ENCODE results near the gene SMAD3. TPM values are rescaled to one million over a fixed set of nuclear protein-coding genes. Genes with fewer than 3 reads are reported as not detected.

Gene SMAD3
- total RNA-seq, 1 donor from 2014 or later = 18.8 TPM

DNA sequence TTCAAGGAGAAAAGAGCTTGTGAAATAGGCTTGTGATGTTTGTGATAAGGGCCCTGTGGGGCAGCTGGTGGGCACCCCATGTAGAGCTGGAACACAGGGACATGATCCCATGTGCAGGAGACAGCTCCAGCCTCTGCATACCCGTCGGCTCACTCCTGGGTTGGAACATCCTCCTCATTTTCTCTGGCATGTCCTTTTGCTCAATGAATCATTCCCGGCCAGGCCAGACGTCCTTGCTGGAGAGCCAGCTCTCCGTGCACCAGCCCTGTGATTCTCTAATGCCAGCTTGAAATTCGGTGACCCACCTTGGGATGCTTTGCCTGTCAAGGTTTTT is 77.3 kb downstream of the SMAD3 start:
- Histone ChIP-seq H3K36me3 (no peaks in the 10 kb centered on the region), H3K27me3 (ENCODE audit: low read depth) (no peaks in the 10 kb centered on the region), H3K4me1 (peaks cover 99% of the 10 kb centered on the region), H3K9me3 (replicated peaks) (no peaks in the 10 kb centered on the region), H3K4me3 (no peak overlapping the region), H3K27ac (replicated peaks) (peak overlapping the region; percentile 48)
- intact Hi-C loops (cut with micrococcal nuclease) = no loop called here
- no peak for DNase-seq
- TF ChIP-seq, protein P1, sequence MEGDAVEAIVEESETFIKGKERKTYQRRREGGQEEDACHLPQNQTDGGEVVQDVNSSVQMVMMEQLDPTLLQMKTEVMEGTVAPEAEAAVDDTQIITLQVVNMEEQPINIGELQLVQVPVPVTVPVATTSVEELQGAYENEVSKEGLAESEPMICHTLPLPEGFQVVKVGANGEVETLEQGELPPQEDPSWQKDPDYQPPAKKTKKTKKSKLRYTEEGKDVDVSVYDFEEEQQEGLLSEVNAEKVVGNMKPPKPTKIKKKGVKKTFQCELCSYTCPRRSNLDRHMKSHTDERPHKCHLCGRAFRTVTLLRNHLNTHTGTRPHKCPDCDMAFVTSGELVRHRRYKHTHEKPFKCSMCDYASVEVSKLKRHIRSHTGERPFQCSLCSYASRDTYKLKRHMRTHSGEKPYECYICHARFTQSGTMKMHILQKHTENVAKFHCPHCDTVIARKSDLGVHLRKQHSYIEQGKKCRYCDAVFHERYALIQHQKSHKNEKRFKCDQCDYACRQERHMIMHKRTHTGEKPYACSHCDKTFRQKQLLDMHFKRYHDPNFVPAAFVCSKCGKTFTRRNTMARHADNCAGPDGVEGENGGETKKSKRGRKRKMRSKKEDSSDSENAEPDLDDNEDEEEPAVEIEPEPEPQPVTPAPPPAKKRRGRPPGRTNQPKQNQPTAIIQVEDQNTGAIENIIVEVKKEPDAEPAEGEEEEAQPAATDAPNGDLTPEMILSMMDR (IDR thresholded peaks at IDR 0.05; ENCODE audit: borderline replicate concordance) = no peak

DNA sequence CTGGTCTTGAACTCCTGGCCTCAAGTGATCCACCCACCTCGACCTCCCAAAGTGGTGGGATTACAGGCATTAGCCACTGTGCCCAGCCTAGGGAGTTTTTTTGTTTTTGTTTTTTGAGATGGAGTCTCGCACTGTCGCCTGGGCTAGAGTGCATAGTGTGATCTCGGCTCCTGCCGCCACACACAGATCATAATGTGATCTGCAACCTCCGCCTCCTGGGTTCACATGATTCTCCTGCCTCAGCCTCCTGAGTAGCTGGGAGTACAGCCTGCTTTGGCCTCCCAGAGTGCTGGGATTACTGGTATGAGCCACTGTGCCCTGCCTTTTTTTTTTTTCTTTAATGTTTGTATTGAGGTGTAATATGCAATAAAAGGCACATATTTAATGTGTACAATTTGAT is 78.2 kb downstream of the SMAD3 start:
- DNase-seq = no peak
- TF ChIP-seq, protein P1 (IDR thresholded peaks at IDR 0.05; ENCODE audit: borderline replicate concordance) = no peak
- H3K9me3 ChIP-seq (replicated peaks) = no peaks in the 10 kb centered on the region
- peak overlapping the region; percentile 9 for H3K27ac ChIP-seq (replicated peaks)
- intact Hi-C loops (cut with micrococcal nuclease) = no loop called here
- no peaks in the 10 kb centered on the region for H3K36me3 ChIP-seq
- peaks cover 99% of the 10 kb centered on the region for H3K4me1 ChIP-seq
- no peaks in the 10 kb centered on the region for H3K27me3 ChIP-seq (ENCODE audit: low read depth)
- H3K4me3 ChIP-seq = no peak overlapping the region

DNA sequence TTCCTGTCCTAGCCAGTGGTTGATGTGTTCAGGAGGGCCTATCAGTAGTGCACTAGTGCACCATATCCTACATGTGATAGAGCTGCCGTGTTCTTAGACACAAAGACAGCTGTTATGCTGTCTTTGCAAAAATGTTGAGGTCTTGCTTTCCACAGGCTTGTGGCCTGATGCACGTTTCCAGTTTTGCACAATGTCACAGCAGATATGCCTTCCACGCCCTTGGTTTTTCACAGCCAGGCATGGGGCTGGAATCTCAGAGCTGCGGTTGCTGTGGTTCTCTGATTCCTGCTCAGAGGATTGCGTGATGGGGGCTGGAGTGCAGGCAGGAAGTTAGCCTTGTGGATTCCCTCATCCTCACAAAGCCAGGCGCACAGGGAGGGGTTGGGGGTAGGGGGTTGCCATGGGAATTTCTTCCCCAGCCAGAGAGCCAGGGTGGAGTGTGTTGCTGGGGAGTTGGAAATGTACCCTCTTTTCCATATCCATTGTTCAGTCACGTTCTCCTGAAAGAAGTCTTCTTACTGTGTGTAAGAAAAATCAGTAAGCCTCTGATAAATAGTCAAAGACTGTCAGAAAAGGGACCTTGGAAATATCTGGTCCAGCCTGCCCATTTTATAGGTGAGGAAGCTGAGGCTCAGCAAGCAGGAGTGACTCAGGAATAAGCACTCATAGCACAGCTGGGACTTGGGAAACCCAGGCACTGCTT is 79.4 kb downstream of the SMAD3 start:
- intact Hi-C loops (cut with micrococcal nuclease) = no loop called here
- Histone ChIP-seq H3K4me3 (no peak overlapping the region), H3K27ac (replicated peaks) (peak overlapping the region; percentile 84), H3K9me3 (replicated peaks) (no peaks in the 10 kb centered on the region), H3K36me3 (no peaks in the 10 kb centered on the region), H3K27me3 (ENCODE audit: low read depth) (no peaks in the 10 kb centered on the region), H3K4me1 (peaks cover 99% of the 10 kb centered on the region)
- TF ChIP-seq, protein P1 (IDR thresholded peaks at IDR 0.05; ENCODE audit: borderline replicate concordance) = no peak
- DNase-seq = no peak

DNA sequence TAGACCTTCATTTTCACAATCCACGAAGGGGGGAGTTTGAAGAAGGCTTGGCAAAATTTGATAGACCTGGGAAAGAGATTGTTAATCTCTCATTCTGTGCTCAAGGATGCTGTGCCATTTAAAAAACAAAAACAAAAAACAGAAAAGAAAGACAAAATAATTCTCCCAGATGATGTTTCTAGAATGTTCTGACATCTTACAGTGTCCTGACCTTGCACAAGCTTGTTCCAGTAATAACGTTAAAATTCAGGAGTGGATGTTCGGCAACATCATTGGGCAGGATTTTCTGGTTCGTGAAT is 79.9 kb downstream of the SMAD3 start:
- no peaks in the 10 kb centered on the region for H3K9me3 ChIP-seq (replicated peaks)
- peaks cover 100% of the 10 kb centered on the region for H3K4me1 ChIP-seq
- H3K4me3 ChIP-seq = no peak overlapping the region
- no peaks in the 10 kb centered on the region for H3K36me3 ChIP-seq
- no peaks in the 10 kb centered on the region for H3K27me3 ChIP-seq (ENCODE audit: low read depth)
- intact Hi-C loops (cut with micrococcal nuclease) = no loop called here
- TF ChIP-seq, protein P1 (IDR thresholded peaks at IDR 0.05; ENCODE audit: borderline replicate concordance) = no peak
- DNase-seq = no peak
- H3K27ac ChIP-seq (replicated peaks) = peak overlapping the region; percentile 84

DNA sequence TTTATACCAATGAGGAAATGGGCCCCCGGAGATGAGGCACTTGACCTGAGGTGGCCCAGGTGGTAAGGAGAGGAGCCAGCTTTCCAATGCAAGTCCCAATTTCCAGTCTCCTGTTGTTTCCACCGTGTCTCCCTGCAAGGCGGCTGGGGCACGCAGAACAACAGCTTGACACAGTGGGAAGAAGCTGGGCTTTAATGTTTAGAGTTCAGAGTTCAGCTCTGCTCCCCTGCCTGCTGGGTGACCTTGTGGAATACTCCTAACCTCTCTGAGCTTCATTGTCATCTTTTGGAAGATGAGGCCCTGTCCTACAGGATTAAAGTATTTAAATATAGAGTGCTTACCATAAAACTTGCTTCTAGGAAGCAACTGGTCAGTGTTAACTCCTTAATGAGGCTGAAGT is 80.3 kb downstream of the SMAD3 start:
- no peak overlapping the region for H3K4me3 ChIP-seq
- DNase-seq = no peak
- H3K4me1 ChIP-seq = peaks cover 99% of the 10 kb centered on the region
- peak overlapping the region; percentile 84 for H3K27ac ChIP-seq (replicated peaks)
- TF ChIP-seq, protein P1 (IDR thresholded peaks at IDR 0.05; ENCODE audit: borderline replicate concordance) = no peak
- no peaks in the 10 kb centered on the region for H3K36me3 ChIP-seq
- intact Hi-C loops (cut with micrococcal nuclease) = no loop called here
- H3K27me3 ChIP-seq (ENCODE audit: low read depth) = no peaks in the 10 kb centered on the region
- no peaks in the 10 kb centered on the region for H3K9me3 ChIP-seq (replicated peaks)

All from left ventricle myocardium inferior (tissue), 1 donor.